ENCODE data around the gene TNS4. TPM values are rescaled to one million over a fixed set of nuclear protein-coding genes. Genes with fewer than 3 reads are reported as not detected.

The TNS4 gene
- total RNA-seq, 2 donors from 2014 or later = not detected

DNA sequence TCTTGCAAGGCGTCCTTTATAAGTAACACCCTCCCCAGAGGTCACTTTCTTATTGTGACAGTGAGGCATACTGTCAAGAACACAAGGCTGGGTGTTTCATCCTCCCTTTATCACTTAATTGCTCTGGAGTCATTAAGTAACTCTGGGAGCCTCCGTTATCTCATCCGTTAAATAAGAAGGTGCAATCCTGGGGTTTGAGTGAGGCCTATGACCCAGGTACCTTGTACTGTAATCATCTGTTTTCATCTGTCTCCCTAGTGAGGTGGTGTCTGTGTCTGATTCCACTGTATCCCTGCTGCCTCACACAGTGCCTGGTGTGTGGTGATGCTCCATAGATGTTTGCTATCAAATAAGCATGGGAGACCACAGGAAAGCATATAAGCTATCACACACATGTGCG is 17.7 kb downstream of the TNS4 start:
- DNase-seq = no peak
- intact Hi-C loops (cut with DNase I) = no loop called here
- ATAC-seq = no peak

DNA sequence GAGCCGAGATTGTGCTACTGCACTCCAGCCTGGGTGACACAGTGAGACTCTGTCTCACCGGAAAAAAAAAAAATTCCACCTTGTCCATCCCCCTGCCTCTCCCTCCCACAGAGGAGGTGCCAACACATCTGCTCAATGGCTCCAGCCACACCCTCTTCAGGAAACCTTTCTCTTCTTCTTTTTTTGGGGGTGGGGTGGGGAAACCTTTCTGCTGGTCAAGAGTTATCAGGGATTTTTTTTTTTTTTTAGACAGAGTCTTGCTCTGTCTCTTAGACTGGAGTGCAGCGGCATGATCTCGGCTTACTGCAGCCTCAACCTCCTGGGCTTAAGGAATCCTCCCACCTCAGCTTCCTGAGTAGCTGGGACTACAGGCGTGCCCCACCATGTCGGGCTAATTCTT is 18.7 kb downstream of the TNS4 start:
- ATAC-seq (no peak), DNase-seq (no peak)
- intact Hi-C loops (cut with DNase I) = no loop called here

DNA sequence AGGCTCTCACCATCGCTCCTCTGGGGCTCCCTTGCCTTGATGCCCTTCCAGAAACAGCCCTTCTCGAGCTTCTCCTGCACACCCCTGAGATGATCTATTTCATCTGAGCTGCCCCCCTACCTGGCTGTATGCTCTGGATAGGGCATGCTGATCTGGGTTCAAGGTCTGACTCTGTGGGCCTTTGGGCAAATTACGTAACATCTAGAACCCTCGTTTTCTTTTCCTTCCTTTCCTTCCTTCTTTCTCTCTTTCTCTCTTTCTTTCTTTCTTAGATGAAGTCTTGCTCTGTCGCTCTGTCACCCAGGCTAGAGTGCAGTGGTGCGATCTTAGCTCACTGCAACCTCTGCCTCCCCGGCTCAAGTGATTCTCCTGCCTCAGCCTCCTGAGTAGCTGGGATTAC is 20.3 kb downstream of the TNS4 start:
- intact Hi-C loops (cut with DNase I) = no loop called here
- DNase-seq = no peak
- ATAC-seq = no peak

DNA sequence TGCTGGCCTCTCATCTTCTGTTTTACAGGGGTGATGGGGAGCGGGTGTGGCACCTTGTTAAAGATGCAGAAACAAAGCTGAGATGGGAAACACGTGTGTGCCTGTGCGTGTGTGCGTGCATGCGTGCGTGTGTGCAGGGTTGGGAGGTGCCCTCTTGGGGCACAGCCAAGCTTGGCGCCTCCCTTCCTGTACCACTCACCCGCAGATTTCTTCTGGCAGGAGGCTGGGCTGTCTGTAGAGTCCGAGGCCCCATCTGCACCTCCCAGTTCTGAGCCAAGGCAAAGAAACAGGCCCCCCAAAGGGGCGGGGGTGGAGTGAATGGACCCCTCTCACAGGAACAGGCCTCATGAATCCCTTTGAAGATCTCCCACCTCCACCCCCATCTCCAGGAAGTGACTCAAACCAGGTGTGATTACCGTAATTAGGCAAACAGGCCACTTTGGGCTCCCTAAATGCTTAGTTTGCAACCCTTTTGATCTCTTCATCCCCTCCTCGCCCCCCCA is 20.9 kb downstream of the TNS4 start:
- DNase-seq (peak; percentile 68), ATAC-seq (peak; percentile 56 to 57)
- intact Hi-C loops (cut with DNase I) = no loop called here

DNA sequence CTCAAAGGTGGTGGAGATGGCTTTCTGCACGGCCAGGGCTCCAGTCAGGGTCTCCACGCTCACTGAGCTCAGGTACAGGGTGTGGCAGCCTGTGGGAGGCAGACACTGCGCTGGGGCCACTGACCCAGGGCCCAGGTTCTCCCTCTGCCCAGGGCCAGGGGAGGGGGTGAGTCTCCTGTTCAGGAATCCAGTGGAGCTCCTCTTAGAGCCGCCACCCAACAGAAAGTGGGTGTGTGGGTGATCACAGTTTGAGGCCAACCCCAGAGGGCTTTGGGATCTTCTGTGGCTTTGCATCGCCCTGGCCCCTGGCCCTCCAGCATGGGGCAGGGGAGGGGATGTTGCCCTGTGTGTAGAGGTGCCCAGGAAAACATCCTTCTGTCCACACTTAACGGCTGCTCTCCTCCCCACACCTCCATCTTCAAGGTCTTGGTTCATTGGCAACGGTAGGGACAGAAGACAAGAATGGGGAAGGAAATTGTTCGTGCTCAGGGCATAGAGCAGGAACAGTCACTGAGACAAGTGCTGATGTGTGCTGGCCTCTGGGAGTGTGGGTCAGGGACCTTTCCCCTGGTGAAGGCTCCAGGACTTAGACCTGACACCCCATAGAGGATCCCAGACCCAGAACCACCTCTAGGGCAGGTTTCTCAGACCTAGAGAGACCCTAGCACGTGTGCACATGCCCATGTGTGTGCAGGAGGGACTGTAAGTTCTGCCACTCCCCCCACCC is 21.5 kb downstream of the TNS4 start:
- ATAC-seq = no peak

DNA sequence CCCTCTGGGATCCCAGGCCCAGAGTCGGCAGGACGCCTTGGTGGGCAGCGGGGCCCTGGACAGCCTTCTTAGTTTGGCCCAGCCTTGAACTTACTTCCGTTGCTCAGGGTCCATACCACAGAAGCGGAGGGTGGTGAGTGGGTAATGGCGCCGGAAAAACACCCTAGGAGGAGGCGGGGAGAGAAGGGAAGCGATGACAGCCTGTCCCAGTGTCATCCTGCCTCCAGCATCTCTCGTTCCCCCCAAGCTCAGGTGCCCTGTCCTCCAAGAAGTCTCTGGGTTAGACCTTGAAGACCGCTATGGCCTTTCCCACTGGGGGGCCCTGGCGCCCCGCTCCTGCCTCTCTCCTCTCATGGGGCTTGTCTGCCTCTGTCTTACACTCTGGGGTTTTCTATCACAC is 22.9 kb downstream of the TNS4 start:
- intact Hi-C loops (cut with DNase I) = loop anchor here in 1 of 2 donors (5.0 kb wide), 1 partner anchor 36 kb away; the partner anchor contains the start of gene IGFBP4
- ATAC-seq = no peak
- DNase-seq = no peak

More for the DNA sequence above, 21.5 kb downstream of the TNS4 start:
- no peak for DNase-seq
- intact Hi-C loops (cut with DNase I) = loop anchor here in 1 of 2 donors (5.0 kb wide), 1 partner anchor 38 kb away; the partner anchor contains the start of gene IGFBP4

DNA sequence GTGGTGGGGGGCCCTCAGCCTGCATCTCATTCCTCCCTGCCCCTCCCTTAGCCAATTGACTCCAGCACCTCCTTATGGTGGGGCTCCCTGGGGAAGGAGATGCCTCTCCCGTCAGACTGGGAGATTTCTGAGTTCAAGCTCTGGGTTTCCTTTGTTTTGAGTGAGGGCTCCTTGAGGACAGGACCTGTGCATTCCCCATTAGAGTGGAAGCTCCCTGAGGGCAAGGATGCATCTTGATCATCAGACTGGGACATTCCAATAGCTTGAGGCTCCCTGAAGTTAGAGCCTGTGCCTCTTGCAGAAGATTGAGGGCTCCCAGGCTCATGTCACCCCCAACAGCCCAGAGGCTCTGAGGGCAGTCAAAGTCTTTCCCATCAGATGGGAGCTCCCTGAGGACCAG is 23.6 kb downstream of the TNS4 start:
- intact Hi-C loops (cut with DNase I) = loop anchor here in 1 of 2 donors (5.0 kb wide), 1 partner anchor 35 kb away; the partner anchor contains the start of gene IGFBP4
- ATAC-seq = no peak

DNA sequence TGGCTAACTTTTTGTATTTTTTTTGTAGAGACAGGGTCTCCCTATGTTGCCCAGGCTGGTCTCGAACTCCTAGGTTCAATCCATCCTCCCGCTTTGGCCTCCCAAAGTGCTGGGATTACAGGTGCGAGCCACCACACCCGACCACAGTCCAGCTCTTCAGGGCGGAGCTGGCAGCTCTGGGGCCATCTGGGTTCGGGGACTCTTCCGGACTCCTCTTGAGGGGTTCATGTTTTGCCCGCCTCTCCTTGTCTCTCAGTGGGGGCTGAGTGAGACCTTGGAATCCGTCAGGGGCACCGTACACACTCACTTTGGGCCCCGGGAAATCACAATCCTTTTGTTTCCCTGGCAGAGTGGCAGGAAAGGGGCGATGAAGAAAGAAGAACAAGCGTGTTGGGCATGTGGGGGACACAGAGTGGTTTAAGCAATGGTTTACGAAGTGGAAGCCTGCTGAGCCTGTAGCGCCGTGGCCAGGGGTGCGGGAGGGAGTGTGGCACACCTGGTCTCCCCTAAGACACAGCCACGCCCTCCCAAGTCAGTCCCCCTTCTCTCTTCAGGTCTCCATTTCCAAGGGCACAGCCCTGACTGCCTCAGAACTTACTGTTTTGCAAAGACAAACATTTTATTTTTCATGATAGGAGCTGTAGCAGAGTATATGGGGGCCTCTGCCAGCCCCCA is 26.1 kb downstream of the TNS4 start:
- intact Hi-C loops (cut with DNase I) = loop anchor here in 1 of 2 donors (5.0 kb wide), 1 partner anchor 33 kb away; the partner anchor contains the start of gene IGFBP4
- no peak for ATAC-seq
- DNase-seq = no peak

More for the DNA sequence above, 23.6 kb downstream of the TNS4 start:
- DNase-seq = no peak

DNA sequence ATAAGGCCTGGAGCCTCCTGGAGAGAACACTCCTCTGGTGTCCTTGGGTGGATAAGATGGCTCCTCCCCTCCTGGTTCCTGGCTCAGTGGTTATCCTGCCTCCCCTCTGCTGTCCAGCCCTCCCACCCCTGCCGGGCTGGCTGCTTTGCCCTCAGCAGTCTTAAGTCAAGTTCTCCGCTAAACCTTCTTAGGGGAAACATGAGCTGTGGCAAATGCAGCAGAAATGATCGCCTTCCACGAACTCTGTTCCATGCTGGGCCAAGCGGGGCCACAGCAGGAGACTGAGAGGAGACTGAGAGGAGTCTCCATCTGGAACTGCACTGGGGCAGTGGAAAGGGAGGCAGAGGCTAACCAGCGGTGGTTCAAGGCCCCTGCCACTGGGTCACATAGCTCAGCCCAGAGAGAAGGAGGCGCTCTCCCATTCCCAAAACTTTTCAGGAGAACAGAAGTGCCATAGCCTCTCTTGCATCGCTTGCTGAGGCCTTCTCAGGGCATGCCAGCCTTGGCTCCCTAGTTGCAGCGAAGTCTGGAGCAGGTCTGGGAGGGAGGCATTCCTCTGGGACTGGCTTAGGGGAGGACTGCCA is 26.9 kb downstream of the TNS4 start:
- DNase-seq (no peak), ATAC-seq (peak in 1 of 2 donors; percentile 14)
- intact Hi-C loops (cut with DNase I) = loop anchor here in 1 of 2 donors (5.0 kb wide), 1 partner anchor 32 kb away; the partner anchor contains the start of gene IGFBP4

DNA sequence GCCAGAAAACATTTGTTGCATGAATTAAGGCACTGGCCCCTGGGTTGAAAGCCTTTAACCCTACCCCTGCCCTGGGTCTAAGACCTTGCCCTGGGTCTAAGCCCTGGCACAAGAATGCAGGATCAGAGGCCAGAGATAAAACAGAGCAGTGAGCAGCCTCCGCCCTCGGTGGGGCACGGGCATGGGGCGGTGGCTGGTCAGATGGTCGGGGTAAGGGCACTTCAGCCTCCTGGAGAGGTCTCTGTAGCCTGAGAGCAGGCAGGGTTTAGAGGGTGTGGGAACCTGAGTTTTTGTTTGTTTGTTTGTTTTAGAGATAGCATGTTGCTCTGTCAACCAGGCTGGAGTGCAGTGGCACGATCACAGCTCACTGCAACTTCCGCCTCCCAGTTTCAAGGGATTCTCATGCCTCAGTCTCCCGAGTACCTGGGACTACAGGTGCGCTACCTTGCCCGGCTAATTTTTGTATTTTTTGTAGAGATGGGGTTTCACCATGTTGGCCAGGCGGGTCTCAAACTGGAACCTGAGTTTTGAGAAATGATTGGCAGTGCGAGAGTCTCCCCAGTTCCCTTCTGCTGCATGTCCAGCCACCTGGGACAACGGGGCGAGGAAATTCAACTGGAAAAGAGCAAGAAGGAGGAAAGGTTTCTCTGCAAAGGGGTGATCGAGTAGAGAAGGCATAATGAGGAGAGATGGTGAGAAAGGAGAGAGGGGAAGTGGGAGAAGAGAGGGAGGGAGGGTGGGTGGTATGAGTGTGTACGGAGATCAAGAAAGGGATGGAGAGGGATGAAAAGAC is 27.7 kb downstream of the TNS4 start:
- intact Hi-C loops (cut with DNase I) = no loop called here
- no peak for ATAC-seq

DNA sequence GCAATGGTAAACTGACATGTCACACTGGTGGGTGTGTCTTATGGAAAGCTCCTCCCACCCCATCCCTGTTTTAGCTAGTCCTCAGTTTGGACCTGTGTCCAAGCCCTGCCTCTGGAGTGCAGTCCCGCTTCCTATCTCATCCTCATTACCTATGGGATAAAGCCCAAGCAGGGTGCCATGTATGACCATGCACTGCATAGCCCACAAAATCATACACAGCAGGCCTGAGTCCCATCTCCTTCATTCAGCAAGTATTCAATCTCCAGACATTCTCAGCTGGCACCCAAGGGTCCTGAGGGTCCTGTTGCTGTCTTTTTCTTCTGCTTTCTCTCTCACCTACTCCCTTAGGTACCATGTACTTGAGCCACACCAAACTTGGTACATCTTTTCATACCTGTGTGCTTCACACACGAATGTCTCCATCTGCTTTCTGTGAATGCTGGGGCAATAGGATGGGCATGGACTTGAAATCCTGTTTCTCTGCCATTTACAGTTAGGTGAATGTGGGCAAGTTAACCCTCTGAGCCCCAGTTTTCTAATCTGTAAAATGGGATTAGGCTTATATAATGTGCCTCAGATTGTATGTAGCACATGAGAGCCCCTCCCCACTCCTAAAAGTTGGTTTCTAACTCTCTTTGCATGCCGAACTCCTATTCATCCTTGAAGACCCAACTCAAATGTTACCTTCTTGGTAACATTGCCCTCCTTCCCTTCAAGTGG is 28.5 kb downstream of the TNS4 start:
- no peak for DNase-seq
- intact Hi-C loops (cut with DNase I) = no loop called here
- ATAC-seq = no peak

More for the DNA sequence above, 27.7 kb downstream of the TNS4 start:
- DNase-seq = no peak

DNA sequence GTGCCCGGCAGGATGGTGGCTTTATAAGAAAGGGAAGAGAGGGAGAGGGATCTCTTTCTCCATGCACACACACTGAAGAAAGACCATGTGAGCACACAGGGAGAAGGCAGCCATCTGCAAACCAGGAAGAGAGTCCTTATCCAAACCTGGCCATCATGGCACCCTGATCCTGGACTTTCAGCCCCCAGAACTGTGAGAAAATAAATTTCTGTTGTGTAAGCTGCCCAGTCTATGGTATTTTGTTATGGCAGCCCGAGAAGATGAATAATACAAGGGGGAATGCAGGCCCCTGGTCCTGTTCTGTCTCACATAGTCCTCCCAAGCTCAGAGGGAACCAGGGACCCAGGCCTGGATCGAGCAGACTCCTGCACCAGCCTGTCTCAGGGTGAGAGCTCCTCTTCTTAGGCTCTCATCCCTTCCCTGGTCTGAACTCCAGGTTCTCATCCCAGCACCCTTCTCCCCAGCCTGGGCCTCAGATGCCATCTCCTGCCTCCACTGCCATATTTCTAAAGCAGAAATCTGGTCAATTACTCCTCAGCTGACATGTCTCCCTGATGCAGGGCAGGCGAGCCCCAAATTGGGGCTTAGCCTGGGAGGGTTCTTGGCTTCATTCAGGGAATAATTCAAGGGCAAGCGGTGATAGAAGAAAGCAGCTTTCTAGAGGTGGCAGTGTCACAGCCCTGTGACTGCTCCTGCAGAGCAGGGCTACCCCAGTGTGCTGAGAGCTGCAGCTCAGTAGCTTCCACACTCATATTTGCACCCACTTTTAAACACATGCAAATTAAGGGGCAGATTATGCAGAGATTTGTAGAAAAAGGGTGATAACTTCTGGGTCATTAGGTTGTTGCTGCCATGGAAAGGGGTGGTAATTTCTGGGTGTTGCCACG is 29.3 kb downstream of the TNS4 start:
- no peak for DNase-seq
- ATAC-seq = no peak
- intact Hi-C loops (cut with DNase I) = no loop called here

DNA sequence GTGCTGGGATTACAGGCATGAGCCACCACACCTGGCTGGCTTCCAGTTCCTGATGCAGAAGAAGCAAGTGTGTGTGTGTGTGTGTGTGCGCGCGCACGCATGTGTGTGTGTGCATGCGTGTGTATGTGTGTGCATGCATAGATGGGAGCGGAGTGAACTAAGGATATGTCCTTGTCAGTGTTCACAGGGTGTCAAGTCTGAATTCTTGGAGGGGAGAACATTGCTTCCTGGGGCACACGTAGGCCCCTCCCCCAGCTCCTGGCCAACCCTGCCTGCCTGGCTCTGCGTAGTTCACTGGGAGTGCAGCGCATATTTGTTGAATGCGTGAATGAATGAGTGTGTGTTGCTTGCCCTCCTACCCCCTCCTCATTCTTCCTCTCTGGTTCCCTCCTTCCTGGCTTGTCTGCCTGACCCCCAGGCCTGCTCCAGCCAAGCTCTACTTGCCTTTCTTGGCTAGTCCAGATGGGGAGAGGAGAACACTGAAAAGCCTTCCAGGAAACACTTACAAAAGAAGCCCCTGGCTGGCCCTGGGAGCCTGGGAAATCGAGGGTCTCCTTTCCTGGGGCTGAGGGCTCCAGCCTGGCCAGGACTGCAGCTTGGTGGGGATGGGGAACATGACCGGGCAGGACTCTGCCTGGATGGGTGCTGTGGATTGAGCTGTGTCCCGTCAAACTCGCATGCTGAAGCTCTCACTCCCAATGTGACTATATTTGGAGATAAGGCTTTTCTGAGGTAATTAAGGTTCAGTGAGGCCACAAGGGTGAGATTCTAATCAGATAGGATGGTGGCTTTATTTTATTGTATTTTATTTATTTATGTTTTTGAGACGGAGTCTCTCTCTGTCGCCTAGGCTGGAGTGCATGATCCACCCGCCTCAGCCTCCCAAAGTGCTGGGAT is 30.2 kb downstream of the TNS4 start:
- intact Hi-C loops (cut with DNase I) = no loop called here
- ATAC-seq = peak; percentile 14 to 22
- no peak for DNase-seq

DNA sequence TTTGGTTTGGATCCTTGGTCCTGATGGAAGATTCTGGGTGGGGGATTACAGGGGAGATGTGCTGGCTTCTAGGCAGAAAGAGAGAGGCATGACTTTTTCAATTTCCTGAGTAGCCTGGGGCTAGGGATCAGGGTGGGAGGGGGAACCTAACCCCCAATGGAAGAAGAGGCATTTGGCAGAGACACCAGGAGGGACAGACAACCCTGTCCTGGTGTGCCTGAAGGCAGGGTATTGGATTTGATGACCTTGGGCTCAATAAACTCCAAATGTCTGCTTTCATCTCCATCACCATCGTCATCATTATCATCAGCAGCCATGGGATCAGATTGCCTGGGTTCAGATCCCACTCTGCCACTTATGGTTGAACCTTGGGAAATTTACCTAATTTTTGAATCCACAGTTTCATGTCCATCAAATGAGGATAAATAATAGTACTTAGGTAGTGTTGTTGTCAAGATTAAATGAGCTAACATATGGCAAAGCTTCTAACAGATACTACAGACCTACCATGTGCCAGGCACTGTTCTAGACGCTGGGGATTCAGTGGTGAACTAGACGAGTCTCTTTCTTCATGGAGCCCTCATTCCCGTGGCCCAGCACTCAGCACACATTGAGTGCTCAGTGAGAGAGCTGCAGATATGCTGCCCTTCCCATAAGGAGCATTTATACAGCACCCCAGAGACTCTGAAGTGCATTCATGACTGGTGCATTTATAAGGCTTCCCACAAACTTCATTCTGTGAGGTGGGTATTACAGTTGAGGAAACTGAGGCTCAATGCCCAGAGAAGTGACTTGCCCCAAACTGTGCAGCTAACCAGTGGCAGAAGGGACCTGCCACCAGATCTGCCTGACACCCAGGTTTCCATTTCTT is 31.4 kb downstream of the TNS4 start:
- intact Hi-C loops (cut with DNase I) = no loop called here
- ATAC-seq = no peak
- DNase-seq = no peak

DNA sequence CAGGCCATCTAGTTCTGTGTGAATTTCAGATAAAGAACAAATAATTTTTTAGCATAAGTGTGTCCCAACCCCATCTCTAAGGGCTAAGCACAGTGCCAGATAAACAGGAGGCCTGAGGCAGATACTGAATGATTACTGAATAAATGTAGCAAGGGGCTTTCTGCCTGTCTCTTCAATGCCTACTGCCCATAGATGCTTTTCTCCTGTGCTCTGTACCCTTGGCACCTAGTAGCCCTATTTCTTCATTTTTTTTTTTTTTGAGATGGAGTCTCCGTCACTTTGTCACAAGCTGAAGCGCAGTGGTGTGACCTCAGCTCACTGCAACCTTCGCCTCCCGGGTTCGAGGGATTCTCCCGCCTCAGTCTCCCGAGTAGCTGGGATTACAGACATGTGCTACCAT is 32.9 kb downstream of the TNS4 start:
- intact Hi-C loops (cut with DNase I) = no loop called here
- DNase-seq (no peak), ATAC-seq (no peak)

Measured in left cardiac atrium (tissue), 4 donors.